H9 (cell line): ENCODE data around the gene DAPK2. TPM values are rescaled to one million over a fixed set of nuclear protein-coding genes. Genes with fewer than 3 reads are reported as not detected.

Source experiments
- DNase-seq: peaks from one replicate; pipeline ENCODE4 v3.0.0-alpha.2; 2017
- H2AFZ ChIP-seq: one replicate; pipeline ENCODE4 v1.6.1; 2013; ENCODE audit warnings: mild to moderate bottlenecking, low read length, control low read depth, moderate library complexity
- H2AK5ac ChIP-seq: 2 replicates; pipeline ENCODE4 v1.6.1; 2013; ENCODE audit warnings: low read length, control low read depth, mixed read lengths; ENCODE audit not compliant: insufficient read length
- H2BK120ac ChIP-seq: one replicate; pipeline ENCODE4 v1.6.1; 2013; ENCODE audit warnings: low read depth, mild to moderate bottlenecking, low read length, control low read depth, inconsistent platforms; ENCODE audit not compliant: poor library complexity, severe bottlenecking
- H2BK12ac ChIP-seq: 2 replicates; pipeline ENCODE4 v1.6.1; 2013; ENCODE audit warnings: low read length, control low read depth, mixed read lengths, low read depth; ENCODE audit not compliant: insufficient read length
- H2BK15ac ChIP-seq: 2 replicates; pipeline ENCODE4 v1.6.1; 2013; ENCODE audit warnings: low read depth, low read length, control low read depth
- H2BK20ac ChIP-seq: one replicate; pipeline ENCODE4 v1.6.1; 2013; ENCODE audit warnings: low read depth, mild to moderate bottlenecking, low read length, control low read depth, inconsistent platforms; ENCODE audit not compliant: poor library complexity, severe bottlenecking
- H2BK5ac ChIP-seq: 2 replicates; pipeline ENCODE4 v1.6.1; 2013; ENCODE audit warnings: low read length, control low read depth, mixed read lengths; ENCODE audit not compliant: insufficient read length
- H3K14ac ChIP-seq: 2 replicates; pipeline ENCODE4 v1.6.1; 2013; ENCODE audit warnings: low read length, control low read depth; ENCODE audit not compliant: insufficient read depth
- H3K18ac ChIP-seq: 2 replicates; pipeline ENCODE4 v1.6.1; 2013; ENCODE audit warnings: low read depth, mild to moderate bottlenecking, mixed read lengths, low read length, control low read depth; ENCODE audit not compliant: insufficient read length
- H3K23ac ChIP-seq: 2 replicates; pipeline ENCODE4 v1.6.1; 2013; ENCODE audit warnings: low read length, control low read depth, mixed read lengths, low read depth; ENCODE audit not compliant: insufficient read length
- H3K23me2 ChIP-seq: 2 replicates; pipeline ENCODE4 v1.6.1; 2013; ENCODE audit warnings: low read depth, mild to moderate bottlenecking, mixed read lengths, low read length, control low read depth; ENCODE audit not compliant: insufficient read length, poor library complexity, severe bottlenecking
- H3K27ac ChIP-seq: 2 replicates; pipeline ENCODE4 v1.5.1; 2013; ENCODE audit warnings: low read length, control low read depth, mixed read lengths, low read depth; ENCODE audit not compliant: insufficient read length
- H3K27me3 ChIP-seq: 2 replicates; pipeline ENCODE4 v1.6.1; 2013; ENCODE audit warnings: low read length, control low read depth, inconsistent platforms; ENCODE audit not compliant: insufficient read depth
- H3K4ac ChIP-seq: 2 replicates; pipeline ENCODE4 v1.6.1; 2013; ENCODE audit warnings: low read depth, mild to moderate bottlenecking, control low read depth, inconsistent platforms, low read length, moderate library complexity
- H3K4me1 ChIP-seq: 2 replicates; pipeline ENCODE4 v1.6.1; 2013; ENCODE audit warnings: low read length, control low read depth, inconsistent platforms; ENCODE audit not compliant: insufficient read depth
- H3K4me2 ChIP-seq: 2 replicates; pipeline ENCODE4 v1.6.1; 2013; ENCODE audit warnings: low read length, control low read depth, mixed read lengths; ENCODE audit not compliant: insufficient read length, insufficient read depth
- H3K56ac ChIP-seq: 2 replicates; pipeline ENCODE4 v1.6.1; 2013; ENCODE audit warnings: low read depth, mild to moderate bottlenecking, mixed read lengths, low read length, control low read depth; ENCODE audit not compliant: insufficient read length
- H3K79me1 ChIP-seq: 2 replicates; pipeline ENCODE4 v1.6.1; 2013; ENCODE audit warnings: low read depth, mild to moderate bottlenecking, moderate library complexity, low read length, control low read depth, inconsistent platforms; ENCODE audit not compliant: insufficient read depth, poor library complexity, severe bottlenecking
- H3K79me2 ChIP-seq: 2 replicates; pipeline ENCODE4 v1.6.1; 2013; ENCODE audit warnings: low read length, control low read depth, inconsistent platforms; ENCODE audit not compliant: insufficient read depth
- H3K9ac ChIP-seq: 2 replicates; pipeline ENCODE4 v1.6.1; 2013; ENCODE audit warnings: low read length, control low read depth, mixed read lengths; ENCODE audit not compliant: insufficient read length; ENCODE audit errors: extremely low read depth
- H3K9me3 ChIP-seq: one replicate; pipeline ENCODE4 v1.6.1; 2013; ENCODE audit warnings: low read depth, low read length, inconsistent platforms; ENCODE audit not compliant: control insufficient read depth
- H3T11ph ChIP-seq: one replicate; pipeline ENCODE4 v1.6.1; 2013; ENCODE audit warnings: mild to moderate bottlenecking, low read length, control low read depth, inconsistent platforms
- H4K20me1 ChIP-seq: one replicate; pipeline ENCODE4 v1.6.1; 2013; ENCODE audit not compliant: control insufficient read depth, insufficient read length, insufficient read depth
- H4K5ac ChIP-seq: 2 replicates; pipeline ENCODE4 v1.6.1; 2013; ENCODE audit warnings: low read depth, mild to moderate bottlenecking, mixed read lengths, low read length, control low read depth; ENCODE audit not compliant: insufficient read length
- H4K8ac ChIP-seq: replicated peaks from 2 replicates; pipeline ENCODE4 v1.6.1; 2013; ENCODE audit warnings: low read length, control low read depth, mixed read lengths, low read depth; ENCODE audit not compliant: insufficient read length
- H4K91ac ChIP-seq: 2 replicates; pipeline ENCODE4 v1.6.1; 2013; ENCODE audit warnings: low read depth, mild to moderate bottlenecking, moderate library complexity, mixed read lengths, low read length, control low read depth; ENCODE audit not compliant: insufficient read length
- H3K27ac Mint-ChIP-seq, 3 experiments: 2 replicates in 2 of 3; 3 replicates in 1 of 3; pipeline ENCODE4 v1.8.0; 2020 to 2021; ENCODE audit warnings: mixed read lengths in 3 of 3, mild to moderate bottlenecking in 1 of 3, moderate library complexity in 1 of 3
- H3K27me3 Mint-ChIP-seq: 2 replicates; pipeline ENCODE4 v1.8.0; 2021; ENCODE audit warnings: low read depth, mild to moderate bottlenecking, moderate library complexity, mixed read lengths
- H3K36me3 Mint-ChIP-seq, 3 experiments: 2 replicates in 2 of 3; 3 replicates in 1 of 3; pipeline ENCODE4 v1.8.0; 2020 to 2021; ENCODE audit warnings: low read depth in 3 of 3, mixed read lengths in 3 of 3; ENCODE audit not compliant: insufficient read depth in 1 of 3
- H3K4me1 Mint-ChIP-seq, 2 experiments: 2 replicates each; pipeline ENCODE4 v1.8.0; 2020; ENCODE audit warnings: mixed read lengths in 2 of 2
- H3K4me3 Mint-ChIP-seq, 2 experiments: 2 replicates in 1 of 2; 3 replicates in 1 of 2; pipeline ENCODE4 v1.8.0; 2020 to 2021; ENCODE audit warnings: mild to moderate bottlenecking in 2 of 2, mixed read lengths in 2 of 2, moderate library complexity in 1 of 2
- H3K9me3 Mint-ChIP-seq, 2 experiments: 2 replicates in 1 of 2; 3 replicates in 1 of 2; pipeline ENCODE4 v1.8.0; 2020; ENCODE audit warnings: mild to moderate bottlenecking in 2 of 2, mixed read lengths in 2 of 2, moderate library complexity in 1 of 2
- WGBS: extraction: QIAGEN DNeasy Blood & Tissue Kit; methylation state at CpG from one replicate; pipeline ENCODE4 v1.1.7; 2013; ENCODE audit warnings: missing lambda C conversion rate, low lambda C conversion rate, mixed read lengths; ENCODE audit not compliant: insufficient read length; ENCODE audit errors: extremely low coverage; 5-methylcytosine and 5-hydroxymethylcytosine counted together
- total RNA-seq: library from RNA; stranded (reverse); gene quantifications from 2 replicates; pipeline ENCODE4 v1.2.1, GENCODE V29; 2021
- TF ChIP-seq, protein P1 (sequence below): fragments of 200-600 bp; sonication (generic); conservative IDR thresholded peaks from 3 replicates; pipeline ENCODE4 v1.8.0; 2021; ENCODE audit warnings: antibody characterized with exemption, mild to moderate bottlenecking

Gene DAPK2
- total RNA-seq, 1 experiment from 2014 or later = 3.5 TPM

DNA sequence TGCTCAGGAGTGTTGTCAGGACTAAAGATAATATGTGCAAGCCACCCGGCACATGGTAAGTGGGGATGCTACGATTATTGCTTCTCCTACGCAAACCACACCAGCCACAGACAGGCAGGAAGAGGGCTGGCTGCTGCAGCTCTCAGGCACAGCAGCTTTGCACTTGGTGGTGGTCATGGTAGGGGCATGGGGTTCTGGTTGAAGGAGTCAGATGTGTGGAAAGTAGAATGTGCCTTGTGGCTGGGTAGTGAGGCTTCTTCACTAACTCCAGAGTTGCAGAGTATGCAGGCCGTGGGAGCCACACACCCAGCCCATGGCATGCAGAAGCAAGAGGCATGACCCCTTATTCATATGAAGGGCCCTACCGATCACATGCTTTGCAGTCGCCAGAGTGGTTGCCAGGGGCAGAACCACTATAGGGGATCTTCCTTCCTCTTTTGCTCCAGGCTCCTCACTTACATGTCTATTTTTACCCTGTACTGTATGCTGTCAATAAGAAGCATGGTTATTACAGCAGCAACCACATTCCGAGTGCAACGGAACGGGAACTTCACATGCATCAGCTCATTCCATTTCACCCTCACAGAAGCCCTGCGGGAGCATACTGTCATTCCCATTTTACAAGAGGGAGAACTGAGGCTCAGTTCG lies 153.4 kb downstream of the DAPK2 start:
- H2BK12ac ChIP-seq = no peak overlapping the region
- H2BK20ac ChIP-seq = no peak overlapping the region
- no peak overlapping the region for H2BK5ac ChIP-seq
- no peak overlapping the region for H4K5ac ChIP-seq
- Mint-ChIP-seq H3K27me3 (no peaks in the 10 kb centered on the region; the same call in 1 of the 2 replicates), H3K4me1 (peaks cover 16 to 25% of the 10 kb centered on the region in 2 experiments), H3K27ac (peak overlapping the region in 2 of 3 experiments; percentile 56 to 60; a peak in 2 of 7 replicates), H3K4me3 (no peak overlapping the region), H3K9me3 (no peaks in the 10 kb centered on the region), H3K36me3 (no peaks in the 10 kb centered on the region; a peak in 1 of 7 replicates)
- H2AK5ac ChIP-seq = no peak overlapping the region
- no peak overlapping the region for H3K9ac ChIP-seq
- H4K20me1 ChIP-seq = no peaks in the 10 kb centered on the region
- H3K27ac ChIP-seq = no peak overlapping the region
- no peak overlapping the region for H3K18ac ChIP-seq
- WGBS = no CpG with 5 or more reads among the region's 11 CpGs
- H3K79me2 ChIP-seq = no peaks in the 10 kb centered on the region
- H2BK15ac ChIP-seq = no peak overlapping the region
- H3K23me2 ChIP-seq = no peaks in the 10 kb centered on the region
- H3K9me3 ChIP-seq = no peaks in the 10 kb centered on the region
- H3T11ph ChIP-seq = no peak overlapping the region
- TF ChIP-seq, protein P1, sequence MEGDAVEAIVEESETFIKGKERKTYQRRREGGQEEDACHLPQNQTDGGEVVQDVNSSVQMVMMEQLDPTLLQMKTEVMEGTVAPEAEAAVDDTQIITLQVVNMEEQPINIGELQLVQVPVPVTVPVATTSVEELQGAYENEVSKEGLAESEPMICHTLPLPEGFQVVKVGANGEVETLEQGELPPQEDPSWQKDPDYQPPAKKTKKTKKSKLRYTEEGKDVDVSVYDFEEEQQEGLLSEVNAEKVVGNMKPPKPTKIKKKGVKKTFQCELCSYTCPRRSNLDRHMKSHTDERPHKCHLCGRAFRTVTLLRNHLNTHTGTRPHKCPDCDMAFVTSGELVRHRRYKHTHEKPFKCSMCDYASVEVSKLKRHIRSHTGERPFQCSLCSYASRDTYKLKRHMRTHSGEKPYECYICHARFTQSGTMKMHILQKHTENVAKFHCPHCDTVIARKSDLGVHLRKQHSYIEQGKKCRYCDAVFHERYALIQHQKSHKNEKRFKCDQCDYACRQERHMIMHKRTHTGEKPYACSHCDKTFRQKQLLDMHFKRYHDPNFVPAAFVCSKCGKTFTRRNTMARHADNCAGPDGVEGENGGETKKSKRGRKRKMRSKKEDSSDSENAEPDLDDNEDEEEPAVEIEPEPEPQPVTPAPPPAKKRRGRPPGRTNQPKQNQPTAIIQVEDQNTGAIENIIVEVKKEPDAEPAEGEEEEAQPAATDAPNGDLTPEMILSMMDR = no peak
- no peak overlapping the region for H2BK120ac ChIP-seq
- no peak for DNase-seq
- H3K4me2 ChIP-seq = no peak overlapping the region
- no peak overlapping the region for H4K91ac ChIP-seq
- no peak overlapping the region for H4K8ac ChIP-seq
- no peak overlapping the region for H3K56ac ChIP-seq
- no peaks in the 10 kb centered on the region for H3K27me3 ChIP-seq
- H2AFZ ChIP-seq = no peak overlapping the region
- H3K4me1 ChIP-seq = no peaks in the 10 kb centered on the region
- H3K4ac ChIP-seq = no peak overlapping the region
- H3K79me1 ChIP-seq = no peaks in the 10 kb centered on the region
- no peak overlapping the region for H3K23ac ChIP-seq
- no peak overlapping the region for H3K14ac ChIP-seq
